Stimulated activated CD4-positive, alpha-beta T cell treated with anti-CD3 and anti-CD28 coated beads, Interleukin-12 subunit alpha, Interleukin-12 subunit beta, amount 100 ng/mL, for 48 hours (primary cell): ENCODE measurements around the gene CHSY1.

Source experiments
- DNase-seq, 3 donors: peaks; one replicate each; pipeline ENCODE4 v3.0.0-alpha.2; 2020; ENCODE audit warnings: low read depth in 2 of 3, low spot score in 1 of 3

The CHSY1 gene

GRCh38 chr15:101267320-101268104, 15.7 kb upstream of the CHSY1 start:
- DNase-seq = no peak

- no peak for DNase-seq
Measured at GRCh38 chr15:101266787-101267186, 14.9 kb upstream of the CHSY1 start.

- DNase-seq = no peak
Measured at GRCh38 chr15:101266034-101266433, 14.2 kb upstream of the CHSY1 start.

- DNase-seq = no peak
Measured at GRCh38 chr15:101264911-101265641, 13.2 kb upstream of the CHSY1 start.

- DNase-seq = no peak
Measured at GRCh38 chr15:101264011-101264410, 12.2 kb upstream of the CHSY1 start.

GRCh38 chr15:101262551-101262950, 10.7 kb upstream of the CHSY1 start:
- no peak for DNase-seq

GRCh38 chr15:101258238-101259144, 6.6 kb upstream of the CHSY1 start:
- DNase-seq = peak in 2 of 3 donors; percentile 23 to 53

- no peak for DNase-seq
Measured at GRCh38 chr15:101256757-101257156, 4.9 kb upstream of the CHSY1 start.

- no peak for DNase-seq
Measured at GRCh38 chr15:101255615-101256241, 3.9 kb upstream of the CHSY1 start.

- DNase-seq = no peak
Measured at GRCh38 chr15:101255051-101255395, 3.2 kb upstream of the CHSY1 start.

GRCh38 chr15:101254157-101255050, 2.6 kb upstream of the CHSY1 start:
- DNase-seq = no peak

GRCh38 chr15:101252836-101253235, 988 bp upstream of the CHSY1 start:
- no peak for DNase-seq

- DNase-seq = peak in 1 of 3 donors; percentile 49
Measured at GRCh38 chr15:101250873-101251829, 697 bp downstream of the CHSY1 start.

GRCh38 chr15:101250341-101250831, 1.5 kb downstream of the CHSY1 start:
- no peak for DNase-seq

- DNase-seq = no peak
Measured at GRCh38 chr15:101248274-101248673, 3.6 kb downstream of the CHSY1 start.

- no peak for DNase-seq
Measured at GRCh38 chr15:101246824-101247745, 4.8 kb downstream of the CHSY1 start.

- no peak for DNase-seq
Measured at GRCh38 chr15:101246391-101246790, 5.5 kb downstream of the CHSY1 start.
